ENCODE results near the gene MAX.

MAX gene

DNA sequence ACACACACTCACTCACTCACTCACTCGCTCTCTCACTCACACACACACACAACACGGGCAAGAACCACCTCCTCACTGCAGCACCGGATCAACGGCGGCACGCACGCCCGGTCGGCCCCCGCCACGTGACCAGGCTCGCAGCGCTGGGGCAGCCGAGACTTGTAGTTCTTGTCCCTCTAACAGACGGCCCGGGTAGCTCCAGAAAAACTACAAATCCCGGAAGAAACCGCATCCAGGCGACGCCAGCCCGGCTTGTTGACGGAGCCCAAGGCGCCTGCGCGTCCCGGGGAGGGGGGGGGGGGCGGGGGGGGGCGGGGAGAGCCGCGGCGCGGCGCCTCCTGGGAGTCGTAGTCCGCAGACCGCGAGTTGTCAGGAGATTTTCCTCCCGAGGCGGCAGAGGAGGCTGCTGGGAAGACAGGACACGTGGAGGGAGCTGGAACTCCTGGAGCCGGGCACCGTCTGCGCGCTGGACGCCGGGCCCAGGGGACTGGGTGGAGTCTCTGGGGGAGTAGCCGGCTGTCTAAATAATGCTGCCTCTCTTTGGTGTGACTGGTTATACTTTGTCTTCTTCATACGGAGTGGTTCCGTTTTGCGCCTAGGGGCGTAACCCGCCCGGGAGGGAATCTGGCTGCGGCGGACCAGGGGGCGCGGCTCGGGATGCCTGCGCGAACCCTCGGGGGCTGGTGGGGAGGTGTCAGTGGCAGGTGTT lies at the start of gene MAX:
Gene MAX (minus strand): TSS at position 77 of the 709 bp plus-strand sequence. CDS start 178 bp downstream, outside the sequence.
- DNase-seq = peak; percentile 100

DNA sequence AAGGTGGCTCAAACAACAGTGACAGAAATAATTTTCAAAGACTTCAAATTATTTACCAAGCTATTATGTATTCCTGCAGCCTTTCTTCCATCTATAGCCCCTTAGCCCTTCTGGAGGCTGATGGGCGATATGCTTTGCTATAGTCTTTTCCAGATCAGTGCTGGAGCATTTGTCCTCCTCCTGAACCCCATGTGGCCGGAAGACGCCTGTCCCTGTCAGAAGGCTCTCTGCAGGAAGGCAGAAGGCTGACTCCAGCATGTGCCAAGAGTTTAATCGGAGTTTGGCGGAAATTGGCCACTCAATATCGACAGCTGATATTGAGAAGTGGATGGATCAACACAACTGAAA lies 49.3 kb upstream of the MAX start:
- DNase-seq = no peak

DNA sequence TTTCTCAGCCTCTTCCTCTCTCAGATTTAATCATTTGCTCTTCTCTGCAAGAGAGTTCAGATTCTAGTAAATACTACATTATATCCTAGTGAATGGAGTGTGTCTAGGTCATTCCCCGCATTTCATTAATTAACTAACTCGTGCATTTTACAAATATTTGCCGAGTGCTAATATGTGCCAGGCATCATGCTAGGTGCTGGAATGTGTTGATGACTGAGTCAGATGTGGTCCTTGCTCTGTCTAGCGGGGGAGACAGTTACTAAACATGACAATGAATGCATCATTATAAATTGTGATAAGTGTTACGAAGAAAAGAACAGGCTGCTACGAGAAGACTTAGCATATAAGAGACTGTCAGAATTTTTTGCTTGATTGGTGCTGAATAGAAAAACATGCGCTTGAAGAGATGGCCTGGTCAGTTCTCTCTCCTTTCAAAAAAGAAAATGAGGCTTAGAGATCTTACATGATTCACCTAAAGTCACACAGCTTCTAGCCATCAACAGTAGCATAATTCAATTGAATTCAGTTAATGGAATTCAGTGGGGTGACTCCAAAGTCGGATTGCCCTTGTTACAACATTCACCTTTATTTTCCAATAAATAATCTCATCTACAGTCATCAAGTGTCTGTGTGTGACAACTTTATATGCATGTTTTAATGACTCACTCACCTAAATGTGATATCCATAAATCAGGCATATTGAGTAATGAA lies 48.7 kb upstream of the MAX start:
- DNase-seq = no peak

- no peak for DNase-seq
These were observed 46.8 kb upstream of the MAX start for GRCh38 chr14:65149116-65149515.

DNA sequence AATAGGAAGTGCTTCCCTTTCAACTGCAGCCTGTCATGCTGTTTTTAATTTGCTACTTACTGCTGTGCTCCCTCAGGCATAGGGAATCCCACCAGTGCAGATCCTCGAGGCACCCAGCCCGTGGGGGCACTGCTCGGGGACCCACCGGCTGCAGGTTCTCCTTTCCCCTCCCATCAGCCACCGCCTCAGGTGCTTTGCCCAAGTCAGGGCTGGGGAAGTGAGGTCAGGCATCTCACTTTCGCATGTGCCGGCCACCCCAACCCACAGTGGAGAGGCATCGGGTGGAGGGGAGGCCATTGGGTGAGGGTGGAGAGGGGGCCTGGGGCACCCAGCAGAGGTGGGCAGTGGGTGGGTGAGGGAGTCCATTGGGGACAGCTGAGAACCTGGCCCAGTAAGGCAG lies 41.9 kb upstream of the MAX start:
- DNase-seq = no peak

DNA sequence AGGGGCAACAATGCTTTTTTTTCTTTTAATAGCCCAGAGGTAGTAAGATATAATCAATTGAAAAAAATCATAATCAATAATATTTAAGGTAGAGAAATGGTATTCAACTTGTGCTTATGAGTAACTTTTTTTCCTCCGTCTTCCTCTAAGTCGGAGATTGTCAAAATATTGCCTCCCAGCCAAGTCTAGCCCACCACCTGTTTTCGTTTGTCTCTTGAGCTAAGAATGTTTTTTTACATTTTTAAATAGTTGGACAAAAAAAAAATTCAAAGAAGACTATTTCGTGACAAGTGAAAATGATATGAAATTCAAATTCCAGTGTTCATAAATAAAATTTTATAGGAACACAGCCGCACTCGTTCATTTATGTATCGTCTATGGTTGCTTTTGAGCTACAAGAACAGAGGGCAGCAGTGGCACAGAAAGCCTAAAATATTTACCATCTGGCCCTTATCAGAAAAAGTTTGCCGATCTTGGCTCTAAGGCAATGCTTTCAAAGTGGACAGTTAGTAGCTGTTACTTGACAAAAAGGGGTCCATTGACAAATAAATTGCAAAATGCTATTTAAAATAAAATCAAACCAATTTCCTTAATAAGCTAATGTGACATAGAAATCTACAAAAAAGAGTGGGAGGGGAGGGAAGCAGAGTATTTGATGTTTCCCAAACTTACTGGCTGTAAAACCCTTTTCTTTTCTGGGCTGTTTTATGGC lies 40.8 kb upstream of the MAX start:
- DNase-seq = no peak

DNA sequence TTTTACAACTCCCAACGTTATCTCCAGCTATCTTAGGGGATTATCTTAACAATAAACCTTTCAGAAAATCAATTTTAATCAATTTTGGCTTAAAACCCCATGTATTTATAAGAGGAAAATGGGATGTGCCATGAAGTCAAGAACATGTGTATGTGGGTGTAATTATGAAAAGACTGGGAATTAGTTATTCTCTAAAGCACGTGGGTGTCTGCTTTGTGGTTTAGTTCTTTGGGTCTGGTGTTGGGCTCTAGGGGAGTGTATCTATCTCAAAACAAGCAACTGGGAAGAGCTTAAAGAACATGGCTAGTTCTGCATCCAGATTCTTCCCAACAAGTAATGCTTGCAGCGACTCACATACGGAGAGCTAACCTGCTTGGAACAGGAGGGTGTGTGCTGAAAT lies 40.1 kb upstream of the MAX start:
- no peak for DNase-seq

GRCh38 chr14:65141523-65141922 lies 39.2 kb upstream of the MAX start:
- no peak for DNase-seq

DNA sequence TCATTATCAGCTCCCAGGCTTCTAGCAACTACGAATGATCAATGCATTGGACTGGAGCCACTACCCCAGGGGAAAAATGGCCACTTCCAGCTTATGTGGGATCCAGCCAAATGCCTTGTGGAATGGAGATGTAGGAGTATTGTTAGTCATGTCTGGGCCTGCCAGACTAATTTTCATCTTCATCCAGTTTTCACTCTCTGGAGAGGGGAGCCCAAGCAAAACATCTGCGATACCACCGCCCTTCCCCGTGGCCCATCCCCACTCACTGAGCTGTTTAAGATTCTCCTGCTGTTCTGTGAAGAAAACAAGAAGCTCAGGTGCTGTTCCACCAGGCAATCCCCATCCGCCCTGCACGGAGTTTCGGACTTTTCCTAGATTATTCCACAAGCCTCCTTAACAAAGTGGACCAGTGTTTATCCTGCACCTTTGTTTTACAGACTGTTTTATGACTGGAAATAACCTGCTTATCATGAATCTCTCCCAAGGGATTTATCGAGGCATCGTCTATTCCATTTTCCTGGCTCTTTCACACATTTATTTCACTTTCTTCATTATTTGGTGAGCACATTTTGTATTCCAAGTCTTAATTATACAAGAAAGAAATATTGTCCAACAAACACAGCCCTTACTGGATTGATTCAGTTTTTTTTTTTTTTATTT lies 35.5 kb upstream of the MAX start:
- DNase-seq = no peak

DNA sequence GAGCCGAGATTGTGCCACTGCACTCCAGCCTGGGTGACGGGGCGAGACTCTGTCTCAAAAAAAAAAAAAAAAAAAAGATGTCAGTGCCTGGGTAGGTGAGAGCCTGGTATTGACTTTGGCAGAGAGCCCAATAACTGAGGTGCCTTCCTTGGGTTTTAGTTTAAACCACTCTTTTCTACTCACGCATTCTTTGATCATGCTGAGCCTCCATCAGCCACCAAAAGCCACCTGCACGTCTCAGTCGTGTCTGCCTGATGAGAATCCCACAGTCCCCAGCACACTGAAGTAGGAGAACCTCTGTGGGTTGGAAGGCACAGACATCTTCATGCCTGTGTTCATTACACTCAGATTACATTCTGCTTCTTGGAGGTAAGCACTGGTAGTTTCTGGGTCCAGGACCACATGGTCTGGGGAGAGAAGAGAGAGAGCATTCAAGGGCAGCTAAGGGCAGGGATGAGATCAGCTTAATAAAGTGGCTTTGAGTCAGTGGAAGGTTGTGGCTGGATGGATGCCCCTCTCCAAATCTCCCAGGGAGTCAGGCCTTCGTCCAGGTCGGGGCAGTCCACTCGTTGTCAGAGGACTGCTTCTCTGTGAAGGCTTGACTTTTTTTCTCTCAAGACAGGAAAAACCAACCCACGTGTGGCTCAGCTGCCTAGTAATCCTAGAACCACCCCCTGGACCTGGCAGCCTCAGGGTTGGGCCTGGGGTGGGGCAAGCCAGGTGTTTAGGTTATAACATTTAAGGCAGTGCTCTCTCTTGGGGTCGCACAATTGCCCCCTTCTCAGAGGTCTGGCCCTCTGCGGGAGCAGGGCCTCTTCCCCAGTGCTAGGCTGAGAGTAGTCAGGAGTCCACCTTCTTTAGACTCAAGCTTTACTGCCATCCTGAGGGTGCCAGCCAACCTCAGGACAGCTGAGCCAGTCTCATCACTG lies 32.6 kb upstream of the MAX start:
- DNase-seq = no peak

DNA sequence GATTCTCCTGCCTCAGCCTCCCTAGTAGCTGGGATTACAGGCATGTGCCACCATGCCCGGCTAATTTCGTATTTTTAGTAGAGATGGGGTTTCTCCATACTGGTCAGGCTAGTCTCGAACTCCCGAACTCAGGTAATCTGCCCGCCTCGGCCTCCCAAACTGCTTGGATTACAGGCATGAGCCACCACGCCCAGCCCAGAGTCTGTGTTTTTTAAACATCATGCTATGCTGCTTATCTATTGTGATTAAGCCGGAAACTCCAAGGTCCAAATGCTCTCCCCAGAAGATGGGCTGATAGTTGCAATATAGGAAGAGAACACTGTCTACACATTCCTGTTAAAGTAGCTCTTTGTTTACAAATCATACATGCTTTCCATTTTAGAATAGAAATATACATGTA lies 30.5 kb upstream of the MAX start:
- no peak for DNase-seq

- DNase-seq = no peak
These were observed 29.0 kb upstream of the MAX start for GRCh38 chr14:65131301-65131701.

DNA sequence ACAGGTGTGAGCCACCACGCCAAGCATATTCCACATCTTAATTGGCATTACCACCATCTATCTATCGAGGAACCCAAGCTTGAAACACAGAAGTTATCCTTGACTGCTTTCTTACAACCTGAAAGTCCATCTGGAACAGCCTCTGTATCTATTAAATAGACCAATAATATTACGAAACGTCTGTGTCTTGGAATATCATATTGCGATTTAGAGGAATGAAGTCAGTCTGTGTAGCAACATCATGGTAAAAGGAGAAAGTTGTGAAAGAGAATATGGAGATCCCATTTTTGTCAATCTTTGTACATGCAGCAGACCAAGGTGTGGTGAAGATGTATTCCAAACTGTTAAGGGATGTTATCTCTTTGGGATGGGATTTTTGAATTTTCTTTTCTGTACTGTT lies 25.8 kb upstream of the MAX start:
- DNase-seq = no peak

GRCh38 chr14:65117769-65118745 lies 15.7 kb upstream of the MAX start:
- DNase-seq = no peak

DNA sequence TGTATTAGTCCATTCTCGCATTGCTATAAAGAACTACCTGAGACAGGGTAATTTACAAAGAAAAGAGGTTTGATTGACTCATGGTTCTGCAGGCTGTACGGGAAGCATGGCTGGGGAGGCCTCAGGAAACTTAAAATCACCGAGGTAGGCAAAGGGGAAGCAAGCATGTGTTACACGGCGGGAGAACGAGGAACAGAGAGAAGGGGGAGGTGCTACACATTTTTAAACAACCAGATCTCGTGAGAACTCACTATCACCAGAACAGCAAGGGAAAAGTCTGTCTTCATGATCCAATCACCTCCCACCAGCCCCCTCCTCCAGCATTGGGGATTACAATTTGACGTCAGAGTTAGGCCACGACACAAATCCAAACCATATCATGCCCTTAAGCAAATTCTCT lies 13.3 kb upstream of the MAX start:
- DNase-seq = no peak

- DNase-seq = no peak
These were observed 8.2 kb upstream of the MAX start for GRCh38 chr14:65110525-65110924.

DNA sequence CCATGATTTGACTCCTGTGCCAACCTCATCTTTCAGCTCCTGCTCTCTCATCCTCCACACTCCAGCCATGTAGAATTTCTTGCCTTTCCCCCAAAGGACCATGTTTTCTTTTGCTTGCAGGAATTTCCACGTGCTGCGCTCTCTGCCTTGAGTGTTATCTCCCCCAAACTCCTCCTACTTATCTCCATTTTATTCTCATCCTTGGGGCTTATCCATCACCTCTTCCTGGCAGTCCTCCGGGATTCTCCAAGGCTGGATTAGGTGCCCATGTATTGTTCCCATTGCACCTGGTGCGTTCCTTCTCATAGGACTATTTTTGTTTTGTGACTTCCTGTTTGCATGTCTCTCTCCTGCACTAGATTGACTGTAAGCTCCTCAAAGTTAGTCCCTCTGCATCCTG lies 7.0 kb upstream of the MAX start:
- DNase-seq = no peak

DNA sequence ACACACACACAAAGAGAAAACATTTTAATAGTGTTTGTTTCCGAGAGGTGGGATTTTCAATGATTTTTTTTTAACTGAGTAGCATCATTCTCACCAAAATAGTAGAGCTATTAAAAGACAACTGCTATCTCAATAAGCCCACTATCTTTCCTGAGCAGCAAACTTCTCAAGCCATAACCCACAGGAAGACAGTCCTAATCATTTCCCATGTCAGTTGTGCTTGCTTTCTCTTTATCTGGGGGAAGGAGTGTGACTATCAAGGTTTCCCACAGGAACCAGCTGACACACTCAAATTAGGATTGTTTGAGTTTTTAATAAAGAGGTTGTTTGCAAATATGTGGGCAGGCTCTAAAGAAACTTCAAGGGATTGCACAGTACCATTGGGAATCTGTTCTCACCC lies 4.9 kb upstream of the MAX start:
- no peak for DNase-seq

- DNase-seq = no peak
These were observed 4.4 kb upstream of the MAX start for GRCh38 chr14:65106736-65107135.

GRCh38 chr14:65106316-65106715 lies 4.0 kb upstream of the MAX start:
- DNase-seq = no peak

- DNase-seq = no peak
These were observed 2.5 kb upstream of the MAX start for GRCh38 chr14:65104791-65105190.
